LNCaP clone FGC (cell line): ENCODE measurements around the gene SLC22A4.

Experiments used
- DNase-seq: peaks from one replicate; pipeline ENCODE4 v3.0.0-alpha.2; 2011; ENCODE audit warnings: low read depth
- H3K4me3 ChIP-seq: 2 replicates; pipeline ENCODE4 v1.5.1; 2011; ENCODE audit warnings: mild to moderate bottlenecking, low read depth, low read length, control low read depth
- TF ChIP-seq, protein P1 (sequence below): IDR thresholded peaks from 2 replicates; pipeline ENCODE4 v1.5.1; 2012; ENCODE audit warnings: mild to moderate bottlenecking; ENCODE audit not compliant: control insufficient read depth, insufficient read depth; ENCODE audit errors: extremely low read depth

Gene SLC22A4

DNA sequence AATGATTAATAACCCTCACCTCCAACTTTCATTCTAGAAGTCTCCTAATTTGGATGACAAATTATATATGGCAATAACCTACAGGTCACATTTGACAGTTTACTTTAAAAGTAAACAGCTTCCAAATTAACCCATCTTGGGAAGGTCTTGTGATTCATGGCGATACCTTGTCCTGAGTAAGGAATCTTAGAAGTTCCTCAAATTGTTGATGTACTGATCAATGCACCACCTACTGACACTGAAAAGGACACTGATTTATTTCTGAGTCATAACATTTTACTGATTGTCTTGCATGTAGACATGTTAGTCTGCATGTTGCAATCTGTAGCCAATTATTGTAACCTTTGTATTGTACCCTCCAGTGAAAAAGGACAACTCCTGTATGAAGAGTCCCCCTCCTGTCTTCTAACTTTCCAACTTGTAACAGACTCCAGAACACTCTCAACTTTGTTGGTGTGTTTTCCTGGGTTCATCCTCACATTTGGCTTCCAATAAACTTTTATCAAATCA, 59.3 kb downstream of the SLC22A4 start:
- no peak for DNase-seq
- H3K4me3 ChIP-seq: no peak overlapping the region
- TF ChIP-seq, protein P1, sequence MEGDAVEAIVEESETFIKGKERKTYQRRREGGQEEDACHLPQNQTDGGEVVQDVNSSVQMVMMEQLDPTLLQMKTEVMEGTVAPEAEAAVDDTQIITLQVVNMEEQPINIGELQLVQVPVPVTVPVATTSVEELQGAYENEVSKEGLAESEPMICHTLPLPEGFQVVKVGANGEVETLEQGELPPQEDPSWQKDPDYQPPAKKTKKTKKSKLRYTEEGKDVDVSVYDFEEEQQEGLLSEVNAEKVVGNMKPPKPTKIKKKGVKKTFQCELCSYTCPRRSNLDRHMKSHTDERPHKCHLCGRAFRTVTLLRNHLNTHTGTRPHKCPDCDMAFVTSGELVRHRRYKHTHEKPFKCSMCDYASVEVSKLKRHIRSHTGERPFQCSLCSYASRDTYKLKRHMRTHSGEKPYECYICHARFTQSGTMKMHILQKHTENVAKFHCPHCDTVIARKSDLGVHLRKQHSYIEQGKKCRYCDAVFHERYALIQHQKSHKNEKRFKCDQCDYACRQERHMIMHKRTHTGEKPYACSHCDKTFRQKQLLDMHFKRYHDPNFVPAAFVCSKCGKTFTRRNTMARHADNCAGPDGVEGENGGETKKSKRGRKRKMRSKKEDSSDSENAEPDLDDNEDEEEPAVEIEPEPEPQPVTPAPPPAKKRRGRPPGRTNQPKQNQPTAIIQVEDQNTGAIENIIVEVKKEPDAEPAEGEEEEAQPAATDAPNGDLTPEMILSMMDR: no peak

DNA sequence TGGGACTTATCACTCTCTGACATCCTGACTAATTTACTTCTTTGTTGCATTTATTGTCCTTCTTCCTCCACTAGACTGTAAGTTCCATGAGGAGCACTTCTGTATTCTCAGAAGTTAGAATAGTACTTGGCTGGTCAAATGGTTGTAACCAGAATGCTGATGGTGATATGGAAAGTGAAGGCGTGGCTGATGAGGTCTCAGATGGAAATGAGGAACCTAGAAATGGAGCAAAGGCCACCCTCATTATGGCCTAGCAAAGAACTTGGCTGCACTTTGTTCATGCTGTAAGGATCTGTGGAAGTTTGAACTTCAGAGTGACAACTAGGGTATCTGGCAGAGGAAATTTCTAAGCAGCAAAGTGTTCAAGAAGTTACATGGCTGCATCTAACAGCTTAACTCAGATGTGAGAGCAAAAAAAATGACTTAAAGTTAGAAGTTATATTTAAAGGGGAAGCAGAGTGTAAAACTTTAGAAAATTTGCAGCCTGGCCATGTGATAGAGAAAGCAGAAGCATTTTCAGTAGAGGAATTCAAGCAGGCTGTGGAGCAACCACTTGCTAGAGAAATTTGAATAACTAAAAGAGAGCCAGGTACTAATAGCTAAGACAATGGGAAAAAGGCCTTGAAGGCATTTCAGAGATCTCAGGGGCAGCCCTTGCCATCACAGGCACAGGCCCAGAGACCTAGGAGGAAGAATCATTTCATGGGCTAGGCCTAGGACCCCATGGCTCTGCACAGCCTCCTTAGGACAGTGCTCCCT, 60.4 kb downstream of the SLC22A4 start:
- H3K4me3 ChIP-seq: no peak overlapping the region
- TF ChIP-seq, protein P1: no peak
- DNase-seq: no peak

DNA sequence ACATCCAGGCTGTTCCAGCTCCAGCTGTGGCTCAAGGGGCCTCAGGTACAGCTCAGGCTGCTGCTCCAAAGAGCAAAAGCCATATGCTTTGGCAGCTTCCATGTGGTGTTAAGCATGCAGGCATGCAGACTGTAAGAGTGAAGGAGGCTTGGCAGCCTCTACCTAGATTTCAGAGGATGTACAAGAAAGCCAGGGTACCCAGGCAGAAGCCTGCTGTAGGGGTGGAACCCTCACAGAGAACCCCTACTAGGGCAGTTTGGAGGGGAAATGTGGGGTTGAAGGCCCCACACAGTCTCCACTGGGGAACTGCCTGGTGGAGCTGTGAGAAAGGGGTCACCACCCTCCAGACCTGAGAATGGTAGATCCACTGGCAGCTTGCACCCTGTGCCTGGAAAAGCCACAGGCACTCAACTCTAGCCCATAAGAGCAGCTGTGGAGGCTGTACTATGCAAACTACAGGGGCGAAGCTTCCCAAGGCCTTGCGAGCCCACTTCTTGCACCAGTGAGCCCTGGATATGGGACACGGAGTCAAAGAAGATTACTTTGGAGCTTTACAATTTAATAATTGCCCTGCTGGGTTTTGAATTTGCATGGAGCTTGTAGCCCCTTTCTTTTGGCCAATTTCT, 61.1 kb downstream of the SLC22A4 start:
- H3K4me3 ChIP-seq: no peak overlapping the region
- TF ChIP-seq, protein P1: no peak
- no peak for DNase-seq

DNA sequence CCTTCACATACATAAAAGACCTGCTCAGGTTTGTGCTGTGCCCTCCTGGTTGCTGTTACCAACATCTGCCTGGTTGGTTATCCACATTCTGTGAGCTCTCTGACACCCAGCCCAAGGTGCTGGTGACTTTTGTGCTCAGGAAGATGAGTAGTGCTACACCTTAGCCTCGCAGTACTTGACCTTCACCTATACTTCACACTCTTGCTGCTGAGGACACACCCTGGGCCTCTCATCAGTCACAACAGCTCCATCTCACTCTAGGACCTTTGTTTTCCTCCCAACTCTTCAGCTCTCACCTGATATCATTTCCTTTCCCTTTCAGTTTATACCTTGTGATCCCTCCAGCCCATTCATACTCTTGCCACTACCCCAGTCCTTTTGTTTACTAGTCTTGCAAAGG, 64.6 kb downstream of the SLC22A4 start:
- TF ChIP-seq, protein P1: no peak
- DNase-seq: no peak

DNA sequence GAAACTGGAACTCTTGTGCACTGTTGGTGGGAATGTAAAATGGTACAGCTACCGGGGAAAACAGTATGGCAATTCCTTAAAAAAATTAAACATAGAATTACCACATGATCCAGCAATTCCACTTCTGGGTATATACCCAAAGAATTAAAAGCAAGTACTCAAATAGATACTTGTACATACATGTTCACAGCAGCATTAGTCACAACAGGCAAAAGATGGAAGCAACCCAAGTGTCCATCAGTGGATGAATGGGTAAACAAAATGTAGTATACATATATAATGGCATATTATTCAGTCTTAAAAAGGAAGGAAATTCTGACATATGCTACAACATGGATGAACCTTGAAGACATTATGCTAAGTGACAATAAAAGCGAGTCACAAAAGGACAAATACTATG, 67.9 kb downstream of the SLC22A4 start:
- TF ChIP-seq, protein P1: no peak
- no peak overlapping the region for H3K4me3 ChIP-seq
- no peak for DNase-seq

More for the DNA sequence above, 64.6 kb downstream of the SLC22A4 start:
- H3K4me3 ChIP-seq: no peak overlapping the region

DNA sequence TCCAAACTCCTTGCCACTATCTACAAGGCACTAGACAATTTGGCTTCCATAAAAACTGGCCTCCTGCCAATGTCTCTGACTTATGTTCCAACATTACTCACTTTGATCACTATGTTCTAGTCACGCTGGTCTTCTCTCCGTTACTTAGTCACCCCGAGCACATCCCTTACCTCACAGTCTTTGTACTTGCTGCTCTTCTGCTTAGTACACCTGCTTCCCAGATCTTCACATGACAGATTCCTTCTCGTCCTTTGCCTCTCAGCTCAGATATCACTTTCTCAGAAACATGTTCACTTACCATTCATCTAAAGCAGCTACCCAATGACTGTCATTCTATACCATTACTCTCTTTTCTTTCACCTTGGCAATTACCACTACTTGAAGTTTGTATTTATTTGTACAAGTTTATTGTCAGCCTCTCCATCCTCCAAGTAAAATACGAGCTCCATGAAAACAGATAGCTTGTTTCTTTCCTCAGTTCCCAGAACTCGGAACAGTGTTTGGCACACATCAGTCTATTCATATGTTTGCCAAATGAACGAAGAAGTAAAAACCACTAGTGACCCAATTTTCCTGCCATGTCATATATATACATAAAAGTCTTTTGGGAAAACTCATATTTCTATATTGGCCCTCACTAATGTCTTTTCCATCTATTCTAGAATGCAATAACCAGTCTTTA, 69.4 kb downstream of the SLC22A4 start:
- DNase-seq: no peak
- H3K4me3 ChIP-seq: no peak overlapping the region
- TF ChIP-seq, protein P1: no peak
